BLaER1 treated with 17β-estradiol and CSF1 and Interleukin-3, amounts not matched to agents 10 nM and 100 nM (cell line): Measurements from ENCODE around the gene NR1H3.

Experiments used
- H3K27ac ChIP-seq, 11 experiments: shearing (Covaris generic); formaldehyde crosslinking; 2 replicates each; pipeline ENCODE4 v1.8.1; 2022
- H3K27me3 ChIP-seq, 11 experiments: shearing (Covaris generic); formaldehyde crosslinking; 2 replicates each; pipeline ENCODE4 v1.8.1; 2022
- H3K36me3 ChIP-seq, 11 experiments: shearing (Covaris generic); formaldehyde crosslinking; 2 replicates each; pipeline ENCODE4 v1.8.1; 2022
- H3K4me1 ChIP-seq, 10 experiments: shearing (Covaris generic); formaldehyde crosslinking; 2 replicates each; pipeline ENCODE4 v1.8.1; 2022
- H3K4me2 ChIP-seq, 11 experiments: shearing (Covaris generic); formaldehyde crosslinking; 2 replicates each; pipeline ENCODE4 v1.8.1; 2022
- H3K4me3 ChIP-seq, 10 experiments: shearing (Covaris generic); formaldehyde crosslinking; 2 replicates each; pipeline ENCODE4 v1.8.1; 2022
- H3K9ac ChIP-seq, 11 experiments: shearing (Covaris generic); formaldehyde crosslinking; 2 replicates each; pipeline ENCODE4 v1.8.1; 2022
- H3K9me3 ChIP-seq, 11 experiments: shearing (Covaris generic); formaldehyde crosslinking; replicated peaks in 1 of 11; 2 replicates each; pipeline ENCODE4 v1.8.1; 2022
- H4K20me1 ChIP-seq, 11 experiments: shearing (Covaris generic); formaldehyde crosslinking; 2 replicates each; pipeline ENCODE4 v1.8.1; 2022
- Cebpa-rat ChIP-seq, 11 experiments: shearing (Covaris generic); IDR thresholded peaks; 2 replicates each; pipeline ENCODE4 v1.8.1; 2022

The NR1H3 gene

DNA sequence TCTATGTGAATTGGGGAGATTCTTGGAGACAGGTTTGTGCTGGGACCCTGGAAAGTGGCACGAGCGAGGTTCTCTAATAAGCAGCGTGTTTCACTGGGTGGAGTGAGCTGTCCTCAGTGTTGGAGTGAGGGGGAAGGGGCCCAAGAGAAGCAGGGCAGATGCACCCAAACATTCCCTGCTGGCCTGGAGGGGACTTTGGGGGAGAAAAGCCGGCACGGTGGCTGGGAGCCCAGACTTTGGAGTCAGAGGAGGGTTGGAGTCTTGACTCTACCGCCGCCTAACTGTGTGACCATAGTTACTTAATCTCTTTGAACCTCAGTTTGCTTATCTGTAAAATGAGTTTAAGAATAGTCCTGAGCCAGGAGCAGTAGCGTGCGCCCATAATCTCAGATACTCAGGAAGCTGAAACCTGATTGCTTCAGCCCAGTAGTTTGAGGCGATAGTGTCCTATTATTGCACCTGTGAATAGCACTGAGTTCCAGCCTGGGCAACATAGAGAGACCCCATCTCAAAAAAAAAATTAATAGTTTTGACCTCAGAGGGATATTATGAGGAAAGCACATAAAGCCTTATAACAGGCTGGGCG is 614 bp downstream of the NR1H3 start:
- peaks cover 0 to 27% (median 0%) of the 10 kb centered on the region in 11 experiments; a peak in 4 of 22 replicates for H3K36me3 ChIP-seq
- peak overlapping the region; percentile 12 to 76 (median 62); a peak in 20 of 22 replicates for H3K27ac ChIP-seq
- H3K4me3 ChIP-seq = peak overlapping the region in 3 of 10 experiments; percentile 40 to 57 (median 57); a peak in 6 of 20 replicates
- H3K4me2 ChIP-seq = peak overlapping the region; percentile 61 to 95 (median 67)
- no peaks in the 10 kb centered on the region for H3K27me3 ChIP-seq
- H3K4me1 ChIP-seq = peaks cover 33 to 87% (median 47%) of the 10 kb centered on the region in 10 experiments
- peak overlapping the region; percentile 26 to 85 (median 57); a peak in 19 of 22 replicates for H3K9ac ChIP-seq
- TF ChIP-seq Cebpa-rat (IDR thresholded peaks at IDR 0.05) = no peak
- H4K20me1 ChIP-seq = no peaks in the 10 kb centered on the region; a peak in 1 of 22 replicates
- no peaks in the 10 kb centered on the region for H3K9me3 ChIP-seq

DNA sequence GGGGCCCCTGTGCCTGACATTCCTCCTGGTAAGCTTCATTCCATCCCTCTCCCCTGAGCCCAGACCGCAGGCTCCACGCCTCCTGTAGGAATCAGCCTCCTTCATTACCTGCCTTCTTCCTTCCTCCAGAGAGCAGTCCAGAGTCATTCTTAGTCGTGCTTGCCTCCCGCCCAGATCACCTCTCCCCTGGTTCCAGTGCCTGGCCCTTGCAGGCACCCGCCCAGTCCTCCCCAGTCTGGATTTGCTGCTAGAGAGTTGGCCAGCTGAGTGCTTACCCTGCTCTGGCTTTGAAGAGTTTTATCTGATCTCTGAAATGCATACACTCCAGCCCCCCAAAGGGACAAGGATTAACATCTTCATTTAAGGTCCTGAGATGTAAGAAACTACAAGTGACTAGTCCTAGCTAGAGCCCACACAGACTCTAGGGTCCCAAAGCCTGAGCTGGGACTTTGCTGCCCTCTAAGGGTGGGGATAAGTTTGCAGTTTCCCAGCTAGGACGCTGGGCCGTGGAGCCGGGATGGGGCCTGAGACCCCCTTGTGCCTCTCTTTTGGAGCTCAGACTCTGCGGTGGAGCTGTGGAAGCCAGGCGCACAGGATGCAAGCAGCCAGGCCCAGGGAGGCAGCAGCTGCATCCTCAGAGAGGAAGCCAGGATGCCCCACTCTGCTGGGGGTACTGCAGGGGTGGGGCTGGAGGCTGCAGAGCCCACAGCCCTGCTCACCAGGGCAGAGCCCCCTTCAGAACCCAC is 1.6 kb downstream of the NR1H3 start:
- Histone ChIP-seq H3K4me2 (peak overlapping the region; percentile 61 to 95 (median 67)), H3K9me3 (no peaks in the 10 kb centered on the region), H4K20me1 (no peaks in the 10 kb centered on the region; a peak in 1 of 22 replicates), H3K4me3 (peak overlapping the region in 2 of 10 experiments; percentile 57; a peak in 5 of 20 replicates), H3K4me1 (peaks cover 33 to 86% (median 41%) of the 10 kb centered on the region in 10 experiments), H3K27me3 (no peaks in the 10 kb centered on the region), H3K9ac (peak overlapping the region; percentile 7 to 85 (median 54); a peak in 20 of 22 replicates), H3K27ac (peak overlapping the region; percentile 25 to 76 (median 57); a peak in 16 of 22 replicates), H3K36me3 (peaks cover 0 to 32% (median 0%) of the 10 kb centered on the region in 11 experiments; a peak in 4 of 22 replicates)
- TF ChIP-seq Cebpa-rat (IDR thresholded peaks at IDR 0.05) = no peak

DNA sequence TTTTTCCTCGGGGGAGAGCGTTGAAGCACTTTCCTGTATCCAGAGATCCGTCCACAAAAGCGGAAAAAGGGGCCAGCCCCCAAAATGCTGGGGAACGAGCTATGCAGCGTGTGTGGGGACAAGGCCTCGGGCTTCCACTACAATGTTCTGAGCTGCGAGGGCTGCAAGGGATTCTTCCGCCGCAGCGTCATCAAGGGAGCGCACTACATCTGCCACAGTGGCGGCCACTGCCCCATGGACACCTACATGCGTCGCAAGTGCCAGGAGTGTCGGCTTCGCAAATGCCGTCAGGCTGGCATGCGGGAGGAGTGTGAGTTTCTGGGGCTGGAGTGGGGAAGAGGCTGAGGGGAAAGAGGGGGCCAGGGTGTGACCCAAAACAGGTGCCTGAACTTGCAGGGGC is 2.6 kb downstream of the NR1H3 start:
- Histone ChIP-seq H3K4me2 (peak overlapping the region in 2 of 11 experiments; percentile 93 to 95; a peak in 4 of 22 replicates), H3K4me1 (peaks cover 33 to 86% (median 42%) of the 10 kb centered on the region in 10 experiments), H3K36me3 (peaks cover 0 to 38% (median 0%) of the 10 kb centered on the region in 11 experiments; a peak in 4 of 22 replicates), H3K9me3 (no peaks in the 10 kb centered on the region), H3K9ac (peak overlapping the region in 7 of 11 experiments; percentile 36 to 85 (median 63); a peak in 9 of 22 replicates), H3K27me3 (no peaks in the 10 kb centered on the region), H3K27ac (peak overlapping the region in 7 of 11 experiments; percentile 25 to 64 (median 57); a peak in 12 of 22 replicates), H3K4me3 (no peak overlapping the region), H4K20me1 (no peaks in the 10 kb centered on the region; a peak in 1 of 22 replicates)
- no peak for TF ChIP-seq Cebpa-rat (IDR thresholded peaks at IDR 0.05)

DNA sequence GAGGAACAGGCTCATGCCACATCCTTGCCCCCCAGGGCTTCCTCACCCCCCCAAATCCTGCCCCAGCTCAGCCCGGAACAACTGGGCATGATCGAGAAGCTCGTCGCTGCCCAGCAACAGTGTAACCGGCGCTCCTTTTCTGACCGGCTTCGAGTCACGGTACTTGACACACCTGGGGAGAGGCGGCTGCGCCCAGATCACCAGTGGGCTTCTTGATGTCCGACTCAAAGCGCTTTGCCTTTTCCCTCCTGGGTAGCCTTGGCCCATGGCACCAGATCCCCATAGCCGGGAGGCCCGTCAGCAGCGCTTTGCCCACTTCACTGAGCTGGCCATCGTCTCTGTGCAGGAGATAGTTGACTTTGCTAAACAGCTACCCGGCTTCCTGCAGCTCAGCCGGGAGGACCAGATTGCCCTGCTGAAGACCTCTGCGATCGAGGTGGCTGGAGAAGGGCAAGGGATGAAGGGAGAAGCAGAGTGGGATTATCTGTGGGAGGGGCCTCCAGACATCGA is 3.5 kb downstream of the NR1H3 start:
- H3K4me3 ChIP-seq = no peak overlapping the region
- H3K36me3 ChIP-seq = peaks cover 0 to 45% (median 0%) of the 10 kb centered on the region in 11 experiments; a peak in 4 of 22 replicates
- no peaks in the 10 kb centered on the region; a peak in 1 of 22 replicates for H4K20me1 ChIP-seq
- H3K27ac ChIP-seq = peak overlapping the region in 4 of 11 experiments; percentile 7 to 28 (median 22); a peak in 2 of 22 replicates
- no peaks in the 10 kb centered on the region for H3K9me3 ChIP-seq
- peak overlapping the region in 3 of 11 experiments; percentile 18 to 48 (median 25); a peak in 2 of 22 replicates for H3K9ac ChIP-seq
- peaks cover 43 to 86% (median 51%) of the 10 kb centered on the region in 10 experiments for H3K4me1 ChIP-seq
- no peak for TF ChIP-seq Cebpa-rat (IDR thresholded peaks at IDR 0.05)
- no peaks in the 10 kb centered on the region for H3K27me3 ChIP-seq
- no peak overlapping the region for H3K4me2 ChIP-seq

DNA sequence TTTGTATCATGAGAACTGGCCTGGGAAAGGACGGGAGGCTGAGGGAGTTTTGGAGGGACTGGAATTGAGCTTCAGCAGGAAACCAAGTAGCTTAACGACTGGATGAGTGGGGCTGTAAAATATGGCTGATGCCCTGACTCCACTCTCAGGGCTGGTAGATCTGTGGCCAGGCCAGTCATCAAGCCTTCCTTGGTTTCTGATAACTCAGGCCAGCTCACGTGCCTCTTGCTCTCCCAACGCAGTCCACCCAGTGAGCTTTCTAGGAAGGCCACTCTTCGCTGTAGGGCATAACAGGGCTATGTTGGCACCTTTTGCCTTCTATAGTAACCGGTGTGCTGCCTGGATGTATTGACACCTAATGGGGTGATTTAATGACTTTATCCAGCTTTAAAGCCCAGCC is 6.3 kb downstream of the NR1H3 start:
- H3K36me3 ChIP-seq = peaks cover 0 to 49% (median 0%) of the 10 kb centered on the region in 11 experiments; a peak in 4 of 22 replicates
- H3K4me1 ChIP-seq = peaks cover 52 to 83% (median 56%) of the 10 kb centered on the region in 10 experiments
- H4K20me1 ChIP-seq = no peaks in the 10 kb centered on the region; a peak in 1 of 22 replicates
- no peaks in the 10 kb centered on the region for H3K9me3 ChIP-seq
- no peaks in the 10 kb centered on the region for H3K27me3 ChIP-seq
- no peak overlapping the region for H3K4me3 ChIP-seq
- peak overlapping the region in 7 of 11 experiments; percentile 0 to 100 (median 77); a peak in 12 of 22 replicates for H3K27ac ChIP-seq
- no peak for TF ChIP-seq Cebpa-rat (IDR thresholded peaks at IDR 0.05)
- H3K4me2 ChIP-seq = peak overlapping the region in 3 of 11 experiments; percentile 78 to 89 (median 88); a peak in 6 of 22 replicates
- no peak overlapping the region for H3K9ac ChIP-seq

DNA sequence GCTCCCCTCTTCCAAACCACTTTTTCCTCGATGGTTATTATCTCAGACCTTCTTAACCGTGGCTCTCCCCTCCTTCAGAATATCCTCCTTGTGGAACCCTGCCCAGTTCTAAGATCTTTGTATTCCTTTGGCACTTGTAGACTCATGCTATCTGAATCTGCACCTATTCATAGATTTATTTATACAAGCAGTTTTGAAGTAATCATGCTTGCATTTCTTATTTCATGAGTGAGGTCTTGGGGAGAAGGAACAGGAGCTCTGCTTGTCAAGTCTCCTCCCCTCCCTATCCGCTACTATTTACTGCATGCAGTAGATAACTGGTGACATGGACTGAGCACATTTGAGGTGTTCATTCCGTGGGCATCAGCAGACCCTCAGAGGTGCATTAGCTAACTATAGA is 6.7 kb downstream of the NR1H3 start:
- Histone ChIP-seq H3K4me2 (peak overlapping the region in 8 of 11 experiments; percentile 75 to 95 (median 88); a peak in 17 of 22 replicates), H3K36me3 (peaks cover 0 to 49% (median 0%) of the 10 kb centered on the region in 11 experiments; a peak in 4 of 22 replicates), H3K9ac (peak overlapping the region in 2 of 11 experiments; percentile 40 to 47; a peak in 3 of 22 replicates), H3K27me3 (no peaks in the 10 kb centered on the region), H3K4me3 (no peak overlapping the region), H4K20me1 (no peaks in the 10 kb centered on the region; a peak in 1 of 22 replicates), H3K9me3 (no peaks in the 10 kb centered on the region), H3K27ac (peak overlapping the region in 10 of 11 experiments; percentile 51 to 100 (median 71); a peak in 17 of 22 replicates), H3K4me1 (peaks cover 50 to 79% (median 55%) of the 10 kb centered on the region in 10 experiments)
- no peak for TF ChIP-seq Cebpa-rat (IDR thresholded peaks at IDR 0.05)

DNA sequence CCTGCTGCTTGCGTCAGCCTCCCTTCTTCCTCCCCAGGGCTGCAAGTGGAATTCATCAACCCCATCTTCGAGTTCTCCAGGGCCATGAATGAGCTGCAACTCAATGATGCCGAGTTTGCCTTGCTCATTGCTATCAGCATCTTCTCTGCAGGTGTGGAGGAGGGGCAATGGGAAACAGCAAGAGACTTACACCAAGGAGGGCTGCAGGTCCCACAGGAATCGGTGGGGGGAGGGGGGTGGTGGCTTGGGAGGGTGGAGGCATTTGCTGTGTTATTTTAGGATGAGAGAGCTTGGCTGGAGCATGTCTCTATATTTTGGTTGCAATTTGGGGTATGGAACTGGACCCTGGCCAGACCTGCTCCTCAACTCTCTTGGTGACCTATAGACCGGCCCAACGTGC is 10.1 kb downstream of the NR1H3 start:
- Histone ChIP-seq H4K20me1 (peaks cover 24 to 25% (median 24%) of the 10 kb centered on the region in 11 experiments), H3K4me1 (peaks cover 64 to 72% (median 71%) of the 10 kb centered on the region in 10 experiments), H3K27ac (peak overlapping the region in 10 of 11 experiments; percentile 88 to 100 (median 97); a peak in 19 of 22 replicates), H3K9ac (peak overlapping the region in 10 of 11 experiments; percentile 85 to 95 (median 89); a peak in 18 of 22 replicates), H3K36me3 (peaks cover 0 to 29% (median 0%) of the 10 kb centered on the region in 11 experiments; a peak in 2 of 22 replicates), H3K4me2 (peak overlapping the region; percentile 78 to 95 (median 91)), H3K9me3 (no peaks in the 10 kb centered on the region), H3K4me3 (peak overlapping the region in 8 of 10 experiments; percentile 63 to 84 (median 74); a peak in 11 of 20 replicates), H3K27me3 (no peaks in the 10 kb centered on the region)
- no peak for TF ChIP-seq Cebpa-rat (IDR thresholded peaks at IDR 0.05)

DNA sequence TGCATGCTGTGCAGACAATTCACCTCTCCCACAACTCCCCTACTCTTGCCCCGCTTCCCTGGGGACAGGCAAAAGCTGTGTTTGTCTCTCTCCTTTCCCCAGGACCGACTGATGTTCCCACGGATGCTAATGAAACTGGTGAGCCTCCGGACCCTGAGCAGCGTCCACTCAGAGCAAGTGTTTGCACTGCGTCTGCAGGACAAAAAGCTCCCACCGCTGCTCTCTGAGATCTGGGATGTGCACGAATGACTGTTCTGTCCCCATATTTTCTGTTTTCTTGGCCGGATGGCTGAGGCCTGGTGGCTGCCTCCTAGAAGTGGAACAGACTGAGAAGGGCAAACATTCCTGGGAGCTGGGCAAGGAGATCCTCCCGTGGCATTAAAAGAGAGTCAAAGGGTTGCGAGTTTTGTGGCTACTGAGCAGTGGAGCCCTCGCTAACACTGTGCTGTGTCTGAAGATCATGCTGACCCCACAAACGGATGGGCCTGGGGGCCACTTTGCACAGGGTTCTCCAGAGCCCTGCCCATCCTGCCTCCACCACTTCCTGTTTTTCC is 10.7 kb downstream of the NR1H3 start:
- H3K27ac ChIP-seq = peak overlapping the region; percentile 88 to 100 (median 96)
- H3K36me3 ChIP-seq = peaks cover 0 to 26% (median 2%) of the 10 kb centered on the region in 11 experiments; a peak in 15 of 22 replicates
- peak overlapping the region in 9 of 10 experiments; percentile 63 to 84 (median 73); a peak in 16 of 20 replicates for H3K4me3 ChIP-seq
- no peaks in the 10 kb centered on the region for H3K9me3 ChIP-seq
- H3K4me2 ChIP-seq = peak overlapping the region; percentile 78 to 95 (median 91)
- no peak for TF ChIP-seq Cebpa-rat (IDR thresholded peaks at IDR 0.05)
- peaks cover 69 to 78% (median 75%) of the 10 kb centered on the region in 10 experiments for H3K4me1 ChIP-seq
- peaks cover 30 to 32% (median 31%) of the 10 kb centered on the region in 11 experiments for H4K20me1 ChIP-seq
- H3K27me3 ChIP-seq = no peaks in the 10 kb centered on the region
- H3K9ac ChIP-seq = peak overlapping the region; percentile 82 to 95 (median 88)
